Activated naive CD8-positive, alpha-beta T cell treated with anti-CD3 and anti-CD28 coated beads, Interleukin-2, amount 50 U/mL, for 24 hours (primary cell): ENCODE results near the gene MEF2C.

ENCODE experiments used
- ATAC-seq: fragments of 150-1000 bp; cut with Tn5 transposase; one replicate; pipeline ENCODE4 v1.10.0; 2021
- DNase-seq: peaks from one replicate; pipeline ENCODE4 v3.0.0; 2021
- H3K27ac Mint-ChIP-seq: one replicate; pipeline ENCODE4 v1.8.0; 2021; ENCODE audit warnings: mild to moderate bottlenecking, mixed read lengths
- H3K27me3 Mint-ChIP-seq: one replicate; pipeline ENCODE4 v1.8.0; 2021; ENCODE audit warnings: mixed read lengths
- H3K36me3 Mint-ChIP-seq: one replicate; pipeline ENCODE4 v1.8.0; 2021; ENCODE audit warnings: low read depth, mixed read lengths
- H3K4me1 Mint-ChIP-seq: one replicate; pipeline ENCODE4 v1.8.0; 2021; ENCODE audit warnings: mixed read lengths
- H3K4me3 Mint-ChIP-seq: one replicate; pipeline ENCODE4 v1.8.0; 2021; ENCODE audit warnings: mild to moderate bottlenecking, moderate library complexity, mixed read lengths
- H3K9me3 Mint-ChIP-seq: one replicate; pipeline ENCODE4 v1.8.0; 2021; ENCODE audit warnings: mixed read lengths

The MEF2C gene

GRCh38 chr5:88770276-88771257 is 112.4 kb downstream of the MEF2C start:
- H3K4me1 Mint-ChIP-seq = no peaks in the 10 kb centered on the region
- peaks cover 5% of the 10 kb centered on the region for H3K9me3 Mint-ChIP-seq
- DNase-seq = no peak
- no peak overlapping the region for H3K27ac Mint-ChIP-seq
- peaks cover 4% of the 10 kb centered on the region for H3K36me3 Mint-ChIP-seq
- no peak overlapping the region for H3K4me3 Mint-ChIP-seq
- no peak for ATAC-seq
- peaks cover 15% of the 10 kb centered on the region for H3K27me3 Mint-ChIP-seq

DNA sequence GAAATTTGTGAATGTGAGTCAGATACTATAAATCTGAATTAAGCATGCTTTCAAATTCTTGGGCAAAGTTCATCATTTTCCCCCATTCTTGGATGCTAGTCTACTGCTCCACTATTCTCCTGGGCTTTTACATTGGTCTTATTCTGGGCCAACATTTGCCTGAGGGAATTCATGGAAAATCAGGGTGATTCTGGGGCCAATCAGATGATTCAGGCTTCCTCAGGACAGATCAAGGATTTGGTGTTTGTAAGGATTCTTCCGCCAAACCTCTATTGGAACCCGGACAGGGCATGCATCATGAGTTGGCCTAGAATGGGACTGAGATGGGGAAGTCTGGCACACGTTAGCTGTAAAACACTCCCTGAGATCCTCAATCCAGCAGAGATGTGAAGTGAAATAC is 113.8 kb downstream of the MEF2C start:
- H3K4me3 Mint-ChIP-seq = no peak overlapping the region
- H3K4me1 Mint-ChIP-seq = no peaks in the 10 kb centered on the region
- peaks cover 4% of the 10 kb centered on the region for H3K36me3 Mint-ChIP-seq
- H3K27ac Mint-ChIP-seq = no peak overlapping the region
- H3K9me3 Mint-ChIP-seq = peaks cover 5% of the 10 kb centered on the region
- DNase-seq (no peak), ATAC-seq (no peak)
- H3K27me3 Mint-ChIP-seq = peaks cover 13% of the 10 kb centered on the region

DNA sequence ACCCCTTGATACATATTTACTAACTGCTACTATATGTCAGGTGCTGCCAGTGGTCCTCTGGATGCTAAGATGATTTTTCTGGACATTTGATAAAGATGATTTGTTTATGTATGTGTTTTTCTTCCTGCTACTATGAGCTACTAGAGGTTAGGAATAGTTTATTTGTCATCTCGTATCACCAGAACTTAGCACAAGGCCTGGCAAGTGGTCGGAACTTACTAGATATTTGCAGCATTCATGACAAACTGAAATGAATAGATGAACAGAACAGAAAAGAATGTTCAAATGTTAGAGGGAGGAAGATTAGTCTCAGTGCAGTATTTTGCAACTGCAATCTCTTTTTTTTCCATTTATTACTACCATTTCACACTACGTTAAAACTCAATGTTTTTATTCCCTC is 114.6 kb downstream of the MEF2C start:
- no peak overlapping the region for H3K4me3 Mint-ChIP-seq
- H3K27ac Mint-ChIP-seq = no peak overlapping the region
- peaks cover 4% of the 10 kb centered on the region for H3K36me3 Mint-ChIP-seq
- no peaks in the 10 kb centered on the region for H3K4me1 Mint-ChIP-seq
- ATAC-seq (no peak), DNase-seq (no peak)
- peaks cover 14% of the 10 kb centered on the region for H3K27me3 Mint-ChIP-seq
- H3K9me3 Mint-ChIP-seq = peaks cover 5% of the 10 kb centered on the region

GRCh38 chr5:88765798-88766197 is 117.2 kb downstream of the MEF2C start:
- no peak overlapping the region for H3K27ac Mint-ChIP-seq
- no peak for DNase-seq
- peaks cover 2% of the 10 kb centered on the region for H3K36me3 Mint-ChIP-seq
- no peak overlapping the region for H3K4me3 Mint-ChIP-seq
- peaks cover 1% of the 10 kb centered on the region for H3K4me1 Mint-ChIP-seq
- peaks cover 17% of the 10 kb centered on the region for H3K27me3 Mint-ChIP-seq
- H3K9me3 Mint-ChIP-seq = no peaks in the 10 kb centered on the region
- no peak for ATAC-seq

DNA sequence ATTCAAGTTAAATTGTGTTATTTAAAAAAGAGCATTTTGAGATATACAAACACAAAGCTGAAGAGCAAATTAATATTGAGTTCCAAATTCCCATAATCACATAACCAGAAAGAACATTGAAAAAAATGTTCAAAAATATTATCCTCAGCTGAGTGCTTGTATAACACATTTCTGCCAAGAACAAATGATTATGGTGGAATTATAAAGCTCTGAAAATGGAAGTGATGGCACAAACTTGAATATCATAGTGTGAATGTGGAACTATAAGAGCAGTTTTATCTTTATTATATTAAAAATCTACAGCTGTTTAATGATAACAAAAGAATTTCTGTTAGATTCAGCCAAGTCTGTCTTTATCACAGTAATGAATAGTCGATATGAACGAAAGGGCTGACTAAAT is 117.8 kb downstream of the MEF2C start:
- Mint-ChIP-seq H3K27me3 (peaks cover 14% of the 10 kb centered on the region), H3K27ac (no peak overlapping the region), H3K9me3 (no peaks in the 10 kb centered on the region), H3K4me1 (peaks cover 1% of the 10 kb centered on the region), H3K36me3 (no peaks in the 10 kb centered on the region), H3K4me3 (no peak overlapping the region)
- no peak for ATAC-seq
- DNase-seq = no peak

- no peak for DNase-seq
- Mint-ChIP-seq H3K4me3 (no peak overlapping the region), H3K4me1 (peaks cover 8% of the 10 kb centered on the region), H3K9me3 (no peaks in the 10 kb centered on the region), H3K27ac (no peak overlapping the region), H3K27me3 (peaks cover 13% of the 10 kb centered on the region), H3K36me3 (no peaks in the 10 kb centered on the region)
- ATAC-seq = no peak
Measured at GRCh38 chr5:88761939-88762338, 121.0 kb downstream of the MEF2C start.

DNA sequence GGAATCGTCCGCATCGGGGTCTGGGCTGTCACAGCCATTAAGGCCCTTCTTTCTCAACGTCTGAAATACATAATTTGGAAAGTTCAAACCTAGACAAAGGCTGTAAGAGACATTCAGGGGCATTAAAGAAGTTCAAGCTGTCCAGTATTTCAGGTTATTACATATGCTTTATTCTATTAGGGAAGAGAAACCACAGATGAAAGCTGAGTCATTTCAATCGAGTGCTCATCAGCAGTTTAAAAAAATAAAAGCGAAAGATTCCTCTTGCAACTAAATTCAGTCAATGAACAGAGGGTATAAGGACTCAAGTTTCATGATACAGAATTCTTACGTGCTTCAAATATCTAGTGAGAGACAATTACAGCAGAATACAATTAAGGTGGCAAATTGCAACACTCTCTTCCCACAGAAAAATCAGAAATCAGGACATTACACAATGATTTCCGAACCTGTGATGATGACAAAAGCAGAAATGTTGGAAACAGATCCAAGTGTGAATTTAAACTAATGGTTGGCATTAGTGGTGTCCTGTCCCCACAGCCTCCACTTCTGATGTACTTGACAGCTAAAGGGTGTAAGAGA is 121.6 kb downstream of the MEF2C start:
- Mint-ChIP-seq H3K27me3 (peaks cover 13% of the 10 kb centered on the region), H3K4me3 (no peak overlapping the region)
- DNase-seq = no peak

GRCh38 chr5:88760527-88760926 is 122.5 kb downstream of the MEF2C start:
- no peak for ATAC-seq

More for the DNA sequence above, 121.6 kb downstream of the MEF2C start:
- Mint-ChIP-seq H3K4me1 (peaks cover 8% of the 10 kb centered on the region), H3K9me3 (no peaks in the 10 kb centered on the region), H3K36me3 (no peaks in the 10 kb centered on the region), H3K27ac (no peak overlapping the region)
- no peak for ATAC-seq

DNA sequence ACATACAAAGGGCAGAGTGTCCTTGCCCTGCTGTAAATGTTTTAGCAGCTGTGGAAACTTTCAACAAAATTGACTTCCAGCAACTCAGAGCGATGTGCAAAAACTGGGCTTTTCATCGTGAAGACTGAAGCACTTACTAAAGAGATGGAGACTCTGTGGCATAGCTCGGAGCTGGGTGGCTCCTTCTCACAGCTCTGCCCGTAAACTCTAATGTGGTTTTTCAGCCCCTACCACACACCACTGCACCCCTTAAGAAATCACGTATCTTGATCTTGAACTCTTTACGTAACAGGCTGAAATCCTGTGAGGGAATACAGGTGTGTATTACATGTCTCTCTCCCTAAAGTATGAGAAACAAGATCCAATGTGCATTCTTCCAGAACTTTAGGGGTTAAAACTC is 124.4 kb downstream of the MEF2C start:
- no peaks in the 10 kb centered on the region for H3K36me3 Mint-ChIP-seq
- peaks cover 15% of the 10 kb centered on the region for H3K27me3 Mint-ChIP-seq
- no peak overlapping the region for H3K27ac Mint-ChIP-seq
- H3K4me3 Mint-ChIP-seq = no peak overlapping the region
- ATAC-seq (no peak), DNase-seq (no peak)
- H3K4me1 Mint-ChIP-seq = peaks cover 8% of the 10 kb centered on the region
- no peaks in the 10 kb centered on the region for H3K9me3 Mint-ChIP-seq

More at GRCh38 chr5:88760527-88760926, 122.5 kb downstream of the MEF2C start:
- Mint-ChIP-seq H3K27ac (no peak overlapping the region), H3K4me1 (peaks cover 8% of the 10 kb centered on the region), H3K9me3 (no peaks in the 10 kb centered on the region), H3K4me3 (no peak overlapping the region), H3K27me3 (peaks cover 13% of the 10 kb centered on the region), H3K36me3 (no peaks in the 10 kb centered on the region)
- no peak for DNase-seq

- DNase-seq = no peak
- no peak for ATAC-seq
- Mint-ChIP-seq H3K27ac (no peak overlapping the region), H3K27me3 (peaks cover 15% of the 10 kb centered on the region), H3K4me1 (peaks cover 8% of the 10 kb centered on the region), H3K36me3 (no peaks in the 10 kb centered on the region), H3K9me3 (no peaks in the 10 kb centered on the region), H3K4me3 (no peak overlapping the region)
Measured at GRCh38 chr5:88758184-88758583, 124.8 kb downstream of the MEF2C start.

DNA sequence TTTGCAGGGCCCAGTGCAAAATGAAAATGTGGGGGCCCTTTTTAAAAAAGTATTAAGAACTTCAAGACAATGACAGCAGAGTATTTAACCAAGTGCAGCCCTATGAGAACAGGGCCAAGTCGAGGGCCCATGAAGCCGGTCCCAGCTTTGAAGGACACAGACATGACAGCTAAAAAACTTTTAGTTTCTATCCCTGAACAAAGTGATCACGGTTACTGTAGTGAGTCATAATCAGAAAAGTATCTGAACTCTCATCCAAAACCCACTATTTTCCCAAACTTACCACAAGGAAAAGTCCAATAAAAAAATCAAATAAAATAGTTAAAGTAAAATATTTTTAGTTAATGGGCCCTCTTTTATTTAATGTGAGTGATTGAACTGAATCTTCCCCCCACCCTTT is 126.0 kb downstream of the MEF2C start:
- peaks cover 18% of the 10 kb centered on the region for H3K27me3 Mint-ChIP-seq
- H3K4me1 Mint-ChIP-seq = peaks cover 10% of the 10 kb centered on the region
- no peaks in the 10 kb centered on the region for H3K9me3 Mint-ChIP-seq
- no peaks in the 10 kb centered on the region for H3K36me3 Mint-ChIP-seq
- ATAC-seq (no peak), DNase-seq (no peak)
- H3K27ac Mint-ChIP-seq = no peak overlapping the region
- H3K4me3 Mint-ChIP-seq = no peak overlapping the region

DNA sequence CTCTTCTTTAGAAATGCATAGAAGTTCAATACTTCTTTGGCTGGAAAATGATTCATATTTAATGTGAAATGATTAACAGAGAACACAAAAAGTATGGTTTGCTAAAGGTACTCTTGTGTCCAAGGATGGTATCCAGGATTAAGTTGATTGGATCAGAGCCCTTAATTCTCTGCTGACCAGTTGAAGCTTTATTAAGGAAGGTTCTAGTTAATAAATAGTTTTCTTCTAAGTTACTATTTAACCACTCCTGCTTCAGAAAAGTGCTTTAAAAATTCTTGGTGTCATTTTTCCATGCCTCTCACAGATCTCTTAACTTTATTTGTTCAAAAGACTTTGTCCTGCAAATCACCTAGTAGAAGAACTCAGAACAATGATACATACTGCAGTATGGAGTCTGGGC is 134.3 kb downstream of the MEF2C start:
- DNase-seq (no peak), ATAC-seq (no peak)
- no peaks in the 10 kb centered on the region for H3K36me3 Mint-ChIP-seq
- no peak overlapping the region for H3K27ac Mint-ChIP-seq
- H3K9me3 Mint-ChIP-seq = no peaks in the 10 kb centered on the region
- H3K4me1 Mint-ChIP-seq = peaks cover 9% of the 10 kb centered on the region
- H3K4me3 Mint-ChIP-seq = no peak overlapping the region
- peaks cover 10% of the 10 kb centered on the region for H3K27me3 Mint-ChIP-seq

DNA sequence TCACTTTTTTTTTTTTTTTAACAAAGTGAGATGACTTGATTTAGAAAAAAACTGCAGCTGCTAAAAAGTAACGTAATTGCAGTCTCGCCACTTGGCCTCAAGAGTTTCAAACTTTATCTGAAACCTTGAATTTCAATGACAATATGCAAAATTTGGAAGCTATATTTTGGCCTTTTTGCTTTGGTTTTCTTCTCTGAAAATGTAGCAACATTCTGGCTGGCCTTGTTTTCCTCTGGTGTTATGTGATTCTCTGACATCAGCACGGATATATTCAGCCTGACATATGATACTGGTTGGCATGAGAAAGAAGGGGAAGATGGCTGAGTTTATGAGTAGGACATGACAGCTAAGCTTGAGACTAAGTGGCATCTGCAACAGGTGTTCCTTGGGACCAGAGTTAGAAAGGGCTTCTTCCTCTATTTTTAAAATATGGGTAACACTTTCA is 136.5 kb downstream of the MEF2C start:
- Mint-ChIP-seq H3K27ac (no peak overlapping the region), H3K9me3 (no peaks in the 10 kb centered on the region), H3K4me1 (peaks cover 3% of the 10 kb centered on the region), H3K27me3 (peaks cover 2% of the 10 kb centered on the region), H3K4me3 (no peak overlapping the region), H3K36me3 (no peaks in the 10 kb centered on the region)
- DNase-seq (no peak), ATAC-seq (no peak)

- no peaks in the 10 kb centered on the region for H3K36me3 Mint-ChIP-seq
- DNase-seq (no peak), ATAC-seq (no peak)
- H3K27ac Mint-ChIP-seq = no peak overlapping the region
- H3K27me3 Mint-ChIP-seq = peaks cover 4% of the 10 kb centered on the region
- H3K9me3 Mint-ChIP-seq = no peaks in the 10 kb centered on the region
- H3K4me1 Mint-ChIP-seq = no peaks in the 10 kb centered on the region
- no peak overlapping the region for H3K4me3 Mint-ChIP-seq
Measured at GRCh38 chr5:88745093-88745696, 137.8 kb downstream of the MEF2C start.
